ENCODE measurements around the gene ASNS. TPM values are rescaled to one million over a fixed set of nuclear protein-coding genes. Genes with fewer than 3 reads are reported as not detected.

The ASNS gene

DNA sequence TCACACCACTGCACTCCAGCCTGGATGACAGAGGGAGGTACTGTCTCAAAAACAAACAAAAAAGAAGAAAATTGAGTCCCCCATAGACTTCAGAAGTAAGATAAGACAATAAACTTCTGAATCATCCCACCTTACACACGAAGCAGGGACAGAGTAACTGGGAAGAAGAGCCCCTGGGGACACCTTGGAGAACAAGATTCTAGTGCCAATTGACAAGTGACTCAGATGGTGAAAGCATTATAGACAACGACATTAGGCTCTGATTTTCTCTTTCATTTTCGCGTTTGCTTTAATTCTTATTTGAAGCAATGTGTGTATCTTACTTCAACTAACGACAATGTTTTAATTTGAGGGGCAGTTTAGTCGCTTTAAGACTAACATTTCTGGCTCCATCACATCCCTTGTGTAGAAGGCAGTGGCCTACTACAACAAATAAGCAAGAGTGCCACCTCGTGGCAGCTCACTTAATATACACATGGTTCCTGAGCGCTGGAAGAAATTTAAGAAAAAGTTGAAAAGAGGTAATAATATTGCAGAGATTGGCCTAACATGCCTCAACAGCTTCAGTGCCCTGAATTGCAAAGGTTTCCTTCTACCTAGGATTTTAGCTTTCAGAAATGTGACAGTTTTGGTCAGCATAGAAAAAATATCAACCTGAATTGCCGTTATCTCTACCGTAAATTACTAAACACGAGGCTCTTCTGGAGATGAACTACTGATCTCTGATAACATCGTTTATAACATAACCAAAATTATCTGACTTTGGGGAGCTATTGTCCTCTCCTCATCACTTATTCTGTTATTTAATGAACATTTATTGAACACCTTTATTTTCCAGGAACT lies 36.7 kb downstream of the ASNS start:
- Histone ChIP-seq H2BK120ac (ENCODE audit: low read depth, low read length) (no peak overlapping the region), H3K23ac (ENCODE audit: low read length in 2 of 2) (no peak overlapping the region), H2AFZ (ENCODE audit: low read depth, low read length) (no peak overlapping the region), H2AK5ac (ENCODE audit: low read length, severe bottlenecking) (no peak overlapping the region), H3K4me1 (ENCODE audit: control insufficient read depth, insufficient read depth, low read depth, low read length) (no peaks in the 10 kb centered on the region), H3K27ac (ENCODE audit: low read length, poor library complexity, severe bottlenecking) (no peak overlapping the region), H3K9me3 (ENCODE audit: control insufficient read depth, low read length) (no peaks in the 10 kb centered on the region), H4K8ac (ENCODE audit: low read length) (no peak overlapping the region), H2BK15ac (ENCODE audit: low read depth, poor library complexity, severe bottlenecking) (no peak overlapping the region), H2BK5ac (ENCODE audit: low read depth, low read length, poor library complexity, severe bottlenecking) (no peak overlapping the region), H3K14ac (ENCODE audit: low read length in 2 of 2) (no peak overlapping the region), H2BK12ac (ENCODE audit: low read length in 2 of 2) (no peak overlapping the region), H3K79me1 (replicated peaks; ENCODE audit: low read length, poor library complexity, severe bottlenecking) (no peaks in the 10 kb centered on the region), H3K36me3 (ENCODE audit: control insufficient read depth in 1 of 2, insufficient read depth in 2 of 2, low read depth in 1 of 2, low read length in 2 of 2) (no peaks in the 10 kb centered on the region), H3K4me3 (ENCODE audit: insufficient read depth in 1 of 2, low read depth in 1 of 2, low read length in 2 of 2) (no peak overlapping the region), H3K9ac (ENCODE audit: low read length) (no peak overlapping the region), H4K91ac (ENCODE audit: low read length) (no peak overlapping the region), H3K18ac (ENCODE audit: low read depth in 1 of 2, low read length in 2 of 2) (no peak overlapping the region), H3K4ac (ENCODE audit: low read depth in 1 of 2, low read length in 2 of 2) (no peak overlapping the region), H3K4me2 (ENCODE audit: low read length, poor library complexity, severe bottlenecking) (no peak overlapping the region), H3K27me3 (ENCODE audit: control insufficient read depth in 1 of 2, insufficient read depth in 1 of 2, low read length in 2 of 2) (peaks cover 8 to 38% of the 10 kb centered on the region in 2 experiments)
- 52% methylated on average over 9 of the region's 12 CpGs for WGBS
- peak; percentile 71 for DNase-seq

GRCh38 chr7:97819161-97819560 lies 53.0 kb downstream of the ASNS start:
- no peak overlapping the region for H4K91ac ChIP-seq (ENCODE audit: low read length)

GRCh38 chr7:97818066-97818663 lies 54.0 kb downstream of the ASNS start:
- H4K91ac ChIP-seq (ENCODE audit: low read length) = no peak overlapping the region
- H3K18ac ChIP-seq (ENCODE audit: low read depth in 1 of 2, low read length in 2 of 2) = no peak overlapping the region
- H3K27ac ChIP-seq (ENCODE audit: low read length, poor library complexity, severe bottlenecking) = no peak overlapping the region
- H2AK5ac ChIP-seq (ENCODE audit: low read length, severe bottlenecking) = no peak overlapping the region
- H3K27me3 ChIP-seq (ENCODE audit: control insufficient read depth in 1 of 2, insufficient read depth in 1 of 2, low read length in 2 of 2) = no peaks in the 10 kb centered on the region
- no peak overlapping the region for H3K4ac ChIP-seq (ENCODE audit: low read depth in 1 of 2, low read length in 2 of 2)
- H3K14ac ChIP-seq (ENCODE audit: low read length in 2 of 2) = no peak overlapping the region
- no peak overlapping the region for H2BK120ac ChIP-seq (ENCODE audit: low read depth, low read length)
- no peak overlapping the region for H3K4me2 ChIP-seq (ENCODE audit: low read length, poor library complexity, severe bottlenecking)
- H3K4me1 ChIP-seq (ENCODE audit: control insufficient read depth, insufficient read depth, low read depth, low read length) = no peaks in the 10 kb centered on the region
- no peak for DNase-seq
- no peaks in the 10 kb centered on the region for H3K9me3 ChIP-seq (ENCODE audit: control insufficient read depth, low read length)
- H2BK15ac ChIP-seq (ENCODE audit: low read depth, poor library complexity, severe bottlenecking) = no peak overlapping the region
- H4K8ac ChIP-seq (ENCODE audit: low read length) = no peak overlapping the region
- H3K4me3 ChIP-seq (ENCODE audit: insufficient read depth in 1 of 2, low read depth in 1 of 2, low read length in 2 of 2) = no peak overlapping the region
- no peak overlapping the region for H3K9ac ChIP-seq (ENCODE audit: low read length)
- no peak overlapping the region for H2BK5ac ChIP-seq (ENCODE audit: low read depth, low read length, poor library complexity, severe bottlenecking)
- WGBS = 57% methylated on average over 3 of the region's 5 CpGs
- H2BK12ac ChIP-seq (ENCODE audit: low read length in 2 of 2) = no peak overlapping the region
- H3K36me3 ChIP-seq (ENCODE audit: control insufficient read depth in 1 of 2, insufficient read depth in 2 of 2, low read depth in 1 of 2, low read length in 2 of 2) = no peaks in the 10 kb centered on the region
- H3K79me1 ChIP-seq (replicated peaks; ENCODE audit: low read length, poor library complexity, severe bottlenecking) = no peaks in the 10 kb centered on the region
- H3K23ac ChIP-seq (ENCODE audit: low read length in 2 of 2) = no peak overlapping the region
- no peak overlapping the region for H2AFZ ChIP-seq (ENCODE audit: low read depth, low read length)

More at GRCh38 chr7:97819161-97819560, 53.0 kb downstream of the ASNS start:
- Histone ChIP-seq H2AFZ (ENCODE audit: low read depth, low read length) (no peak overlapping the region), H2BK15ac (ENCODE audit: low read depth, poor library complexity, severe bottlenecking) (no peak overlapping the region), H2BK5ac (ENCODE audit: low read depth, low read length, poor library complexity, severe bottlenecking) (no peak overlapping the region), H3K9me3 (ENCODE audit: control insufficient read depth, low read length) (no peaks in the 10 kb centered on the region), H2BK120ac (ENCODE audit: low read depth, low read length) (no peak overlapping the region), H3K79me1 (replicated peaks; ENCODE audit: low read length, poor library complexity, severe bottlenecking) (no peaks in the 10 kb centered on the region), H3K27me3 (ENCODE audit: control insufficient read depth in 1 of 2, insufficient read depth in 1 of 2, low read length in 2 of 2) (no peaks in the 10 kb centered on the region), H2AK5ac (ENCODE audit: low read length, severe bottlenecking) (no peak overlapping the region), H3K18ac (ENCODE audit: low read depth in 1 of 2, low read length in 2 of 2) (no peak overlapping the region), H3K4ac (ENCODE audit: low read depth in 1 of 2, low read length in 2 of 2) (no peak overlapping the region), H3K4me1 (ENCODE audit: control insufficient read depth, insufficient read depth, low read depth, low read length) (no peaks in the 10 kb centered on the region), H3K9ac (ENCODE audit: low read length) (no peak overlapping the region), H3K4me2 (ENCODE audit: low read length, poor library complexity, severe bottlenecking) (no peak overlapping the region), H3K36me3 (ENCODE audit: control insufficient read depth in 1 of 2, insufficient read depth in 2 of 2, low read depth in 1 of 2, low read length in 2 of 2) (no peaks in the 10 kb centered on the region), H3K14ac (ENCODE audit: low read length in 2 of 2) (no peak overlapping the region), H2BK12ac (ENCODE audit: low read length in 2 of 2) (no peak overlapping the region), H3K4me3 (ENCODE audit: insufficient read depth in 1 of 2, low read depth in 1 of 2, low read length in 2 of 2) (no peak overlapping the region), H3K23ac (ENCODE audit: low read length in 2 of 2) (no peak overlapping the region), H3K27ac (ENCODE audit: low read length, poor library complexity, severe bottlenecking) (no peak overlapping the region), H4K8ac (ENCODE audit: low read length) (no peak overlapping the region)
- no peak for DNase-seq

Small RNAs within 50 kb of the gene (small RNA-seq; reads per million reads assigned to genes)
- not detected for gene AC005326.1 (ENCODE audit: low read depth)
- not detected for gene AC079781.2 (ENCODE audit: low read depth)
- not detected for gene SNRPCP9 (ENCODE audit: low read depth)

Measured in mesenchymal stem cell (in vitro differentiated cells and primary cell).